Prostate gland (tissue), 2 donors: ENCODE results near the gene MICAL3. TPM values are rescaled to one million over a fixed set of nuclear protein-coding genes. Genes with fewer than 3 reads are reported as not detected.

Source experiments
- DNase-seq: peaks from one replicate; pipeline ENCODE4 v3.0.0-alpha.2; 2019; ENCODE audit warnings: low spot score
- H3K27ac ChIP-seq, 2 donors: fragments of 200-600 bp; sonication (generic); 2 replicates each; pipeline ENCODE4 v1.5.1; 2017 to 2019
- H3K27me3 ChIP-seq: fragments of 200-600 bp; sonication (generic); replicated peaks from 2 replicates; pipeline ENCODE4 v1.5.1; 2019; ENCODE audit not compliant: insufficient read depth
- H3K36me3 ChIP-seq, 2 donors: fragments of 200-600 bp; sonication (generic); 1 replicate in 1 of 2; 2 replicates in 1 of 2; pipeline versions ENCODE4 v1.5.1 to v1.8.1; 2017 to 2019
- H3K4me1 ChIP-seq: fragments of 200-600 bp; sonication (generic); replicated peaks from 2 replicates; pipeline ENCODE4 v1.5.1; 2019
- H3K4me3 ChIP-seq, 2 donors: fragments of 200-600 bp; sonication (generic); 2 replicates each; pipeline ENCODE4 v1.5.1; 2017 to 2019
- H3K9me3 ChIP-seq: fragments of 200-600 bp; sonication (generic); 2 replicates; pipeline ENCODE4 v1.5.1; 2017
- CTCF ChIP-seq, 4 experiments: fragments of 200-600 bp in 2 of 4; fragments of 450-650 bp in 2 of 4; sonication (generic) in 2 of 4; IDR thresholded peaks; 1 replicate in 3 of 4; 2 replicates in 1 of 4; pipeline ENCODE4 v1.5.1; 2016 to 2019; ENCODE audit warnings: antibody characterized with exemption in 4 of 4, mild to moderate bottlenecking in 2 of 4, moderate library complexity in 2 of 4
- POLR2A ChIP-seq: fragments of 450-650 bp; IDR thresholded peaks from one replicate; pipeline ENCODE4 v1.6.1; 2016; ENCODE audit warnings: antibody characterized with exemption, mild to moderate bottlenecking
- POLR2AphosphoS5 ChIP-seq: sonication (generic); formaldehyde crosslinking; IDR thresholded peaks from one replicate; pipeline ENCODE4 v1.6.1; 2017; ENCODE audit warnings: antibody characterized with exemption
- WGBS: methylation state at CpG from one replicate; pipeline ENCODE4 v1.1.5; 2018; 5-methylcytosine and 5-hydroxymethylcytosine counted together
- intact Hi-C: fragments of 100-400 bp; cut with DNase I; formaldehyde crosslinking; loops from one replicate; pipeline ENCODE4 v1.14.2; 2022
- total RNA-seq, 2 donors: library from RNA; depleted of rRNA; stranded (reverse); fragments of >200 nt; gene quantifications; one replicate each; pipeline ENCODE4 v1.1.0, GENCODE V29; 2016

MICAL3 gene
- total RNA-seq, 2 donors from 2014 or later = 58.6 to 78.7 TPM

- Histone ChIP-seq H3K27me3 (no peaks in the 10 kb centered on the region), H3K4me3 (no peak overlapping the region), H3K36me3 (no peaks in the 10 kb centered on the region), H3K4me1 (peaks cover 4% of the 10 kb centered on the region), H3K27ac (peak overlapping the region in 1 of 2 donors; percentile 10), H3K9me3 (no peaks in the 10 kb centered on the region)
- TF ChIP-seq POLR2A (no peak), POLR2AphosphoS5 (no peak), CTCF (IDR thresholded peaks at IDR 0.05) (no peak)
- DNase-seq = no peak
- intact Hi-C loops = loop anchor here (10.0 kb wide), 1 partner anchor 58 kb away; no protein-coding TSS in a partner anchor
- 65% methylated on average over 16 of the region's 16 CpGs for WGBS
Observed at GRCh38 chr22:17972385-17973191, 51.8 kb downstream of the MICAL3 start.

- intact Hi-C loops = loop anchor here (10.0 kb wide), 1 partner anchor 57 kb away; no protein-coding TSS in a partner anchor
- Histone ChIP-seq H3K4me1 (peaks cover 4% of the 10 kb centered on the region), H3K27ac (no peak overlapping the region), H3K36me3 (no peaks in the 10 kb centered on the region), H3K9me3 (no peaks in the 10 kb centered on the region), H3K4me3 (no peak overlapping the region), H3K27me3 (no peaks in the 10 kb centered on the region)
- DNase-seq = no peak
- 83% methylated on average over 9 of the region's 9 CpGs for WGBS
- no peak for TF ChIP-seq POLR2AphosphoS5
- TF ChIP-seq POLR2A = no peak
- no peak for TF ChIP-seq CTCF (IDR thresholded peaks at IDR 0.05)
Observed at GRCh38 chr22:17971711-17972110, 52.6 kb downstream of the MICAL3 start.

- Histone ChIP-seq H3K27me3 (no peaks in the 10 kb centered on the region), H3K4me1 (peaks cover 4% of the 10 kb centered on the region), H3K27ac (no peak overlapping the region), H3K4me3 (no peak overlapping the region), H3K9me3 (no peaks in the 10 kb centered on the region), H3K36me3 (no peaks in the 10 kb centered on the region)
- no peak for DNase-seq
- TF ChIP-seq POLR2A (no peak), POLR2AphosphoS5 (no peak), CTCF (IDR thresholded peaks at IDR 0.05) (no peak)
- intact Hi-C loops = loop anchor here (10.0 kb wide), 1 partner anchor 55 kb away; no protein-coding TSS in a partner anchor
- 75% methylated on average over 10 of the region's 10 CpGs for WGBS
Observed at GRCh38 chr22:17970201-17970708, 54.1 kb downstream of the MICAL3 start.

GRCh38 chr22:17969701-17970113 lies 54.7 kb downstream of the MICAL3 start:
- H3K4me3 ChIP-seq = no peak overlapping the region
- H3K36me3 ChIP-seq = no peaks in the 10 kb centered on the region
- no peaks in the 10 kb centered on the region for H3K9me3 ChIP-seq
- no peak overlapping the region for H3K27ac ChIP-seq
- intact Hi-C loops = loop anchor here (10.0 kb wide), 1 partner anchor 55 kb away; no protein-coding TSS in a partner anchor
- DNase-seq = no peak
- 75% methylated on average over 11 of the region's 11 CpGs for WGBS
- H3K27me3 ChIP-seq = no peaks in the 10 kb centered on the region
- no peak for TF ChIP-seq CTCF (IDR thresholded peaks at IDR 0.05)
- TF ChIP-seq POLR2AphosphoS5 = no peak
- no peak for TF ChIP-seq POLR2A
- H3K4me1 ChIP-seq = peaks cover 4% of the 10 kb centered on the region
